ENCODE measurements around the gene NUP93. TPM values are rescaled to one million over a fixed set of nuclear protein-coding genes. Genes with fewer than 3 reads are reported as not detected.
A peak's percentile ranks its signal among the peaks of the same experiment; 100 is the strongest.

Gene NUP93
- total and polyA plus RNA-seq, 2 donors from 2014 or later: 34.8 to 48.8 TPM

DNA sequence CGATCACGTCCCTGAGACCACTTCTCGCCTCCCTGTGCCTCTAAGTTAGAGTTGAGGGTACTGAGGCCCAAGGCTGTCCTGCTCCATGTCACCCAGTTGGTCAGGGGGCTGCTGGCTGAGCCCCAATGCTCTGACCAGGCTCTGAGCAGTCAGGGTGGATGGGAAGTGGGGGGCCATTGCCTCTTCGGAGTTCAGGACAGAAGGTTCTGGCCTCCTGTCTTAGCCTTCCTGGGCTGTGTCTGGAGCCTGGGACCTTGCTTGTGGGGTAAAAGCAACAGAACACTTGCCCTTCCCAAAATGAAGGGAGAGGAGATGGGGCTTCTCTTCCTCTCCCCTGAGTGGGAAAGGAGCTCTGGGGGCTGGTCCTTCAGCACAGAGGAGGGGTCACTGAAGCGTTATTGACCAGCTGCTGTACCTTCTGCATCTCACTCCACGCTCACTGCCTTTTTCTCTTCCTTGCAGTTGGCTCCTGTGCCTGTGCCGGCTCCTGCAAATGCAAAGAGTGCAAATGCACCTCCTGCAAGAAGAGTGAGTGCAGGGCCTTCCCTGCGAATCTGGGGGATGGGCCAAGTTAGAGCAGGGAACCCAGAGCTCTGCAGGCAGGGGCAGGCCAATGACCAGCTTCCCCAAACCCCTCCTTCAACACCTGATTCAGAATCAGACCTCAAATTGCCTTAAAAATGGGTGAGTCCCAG, 47.1 kb upstream of the NUP93 start:
- TF ChIP-seq, protein P1, sequence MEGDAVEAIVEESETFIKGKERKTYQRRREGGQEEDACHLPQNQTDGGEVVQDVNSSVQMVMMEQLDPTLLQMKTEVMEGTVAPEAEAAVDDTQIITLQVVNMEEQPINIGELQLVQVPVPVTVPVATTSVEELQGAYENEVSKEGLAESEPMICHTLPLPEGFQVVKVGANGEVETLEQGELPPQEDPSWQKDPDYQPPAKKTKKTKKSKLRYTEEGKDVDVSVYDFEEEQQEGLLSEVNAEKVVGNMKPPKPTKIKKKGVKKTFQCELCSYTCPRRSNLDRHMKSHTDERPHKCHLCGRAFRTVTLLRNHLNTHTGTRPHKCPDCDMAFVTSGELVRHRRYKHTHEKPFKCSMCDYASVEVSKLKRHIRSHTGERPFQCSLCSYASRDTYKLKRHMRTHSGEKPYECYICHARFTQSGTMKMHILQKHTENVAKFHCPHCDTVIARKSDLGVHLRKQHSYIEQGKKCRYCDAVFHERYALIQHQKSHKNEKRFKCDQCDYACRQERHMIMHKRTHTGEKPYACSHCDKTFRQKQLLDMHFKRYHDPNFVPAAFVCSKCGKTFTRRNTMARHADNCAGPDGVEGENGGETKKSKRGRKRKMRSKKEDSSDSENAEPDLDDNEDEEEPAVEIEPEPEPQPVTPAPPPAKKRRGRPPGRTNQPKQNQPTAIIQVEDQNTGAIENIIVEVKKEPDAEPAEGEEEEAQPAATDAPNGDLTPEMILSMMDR (IDR thresholded peaks at IDR 0.05; ENCODE audit: borderline replicate concordance, extremely low read depth, insufficient read depth): no peak
- DNase-seq: no peak
- no peaks in the 10 kb centered on the region for H3K9me3 ChIP-seq (ENCODE audit: control insufficient read depth in 2 of 3, insufficient read depth in 1 of 3, low read length in 3 of 3)
- H3K27ac ChIP-seq (ENCODE audit: low read depth in 2 of 2, low read length in 2 of 2): peak overlapping the region; percentile 26 to 38
- H3K36me3 ChIP-seq (ENCODE audit: control insufficient read depth in 2 of 3, insufficient read depth in 3 of 3, low read length in 3 of 3): no peaks in the 10 kb centered on the region
- peaks cover 0 to 9% (median 5%) of the 10 kb centered on the region in 3 donors for H3K4me1 ChIP-seq (ENCODE audit: control insufficient read depth in 2 of 3, insufficient read depth in 2 of 3, low read depth in 1 of 3, low read length in 3 of 3)
- peak overlapping the region; percentile 71 to 94 (median 91) for H3K4me3 ChIP-seq (ENCODE audit: low read length in 3 of 3)
- no peaks in the 10 kb centered on the region for H3K27me3 ChIP-seq (ENCODE audit: control insufficient read depth, insufficient read depth, low read length)
- FAIRE-seq: no peak
- peak overlapping the region; percentile 50 to 94 (median 57) for H3K9ac ChIP-seq (ENCODE audit: low read length in 3 of 3)
- intact Hi-C loops (cut with DNase I): loop anchor here (10.0 kb wide), 1 partner anchor 78 kb away; the partner anchor contains the start of gene MT2A

DNA sequence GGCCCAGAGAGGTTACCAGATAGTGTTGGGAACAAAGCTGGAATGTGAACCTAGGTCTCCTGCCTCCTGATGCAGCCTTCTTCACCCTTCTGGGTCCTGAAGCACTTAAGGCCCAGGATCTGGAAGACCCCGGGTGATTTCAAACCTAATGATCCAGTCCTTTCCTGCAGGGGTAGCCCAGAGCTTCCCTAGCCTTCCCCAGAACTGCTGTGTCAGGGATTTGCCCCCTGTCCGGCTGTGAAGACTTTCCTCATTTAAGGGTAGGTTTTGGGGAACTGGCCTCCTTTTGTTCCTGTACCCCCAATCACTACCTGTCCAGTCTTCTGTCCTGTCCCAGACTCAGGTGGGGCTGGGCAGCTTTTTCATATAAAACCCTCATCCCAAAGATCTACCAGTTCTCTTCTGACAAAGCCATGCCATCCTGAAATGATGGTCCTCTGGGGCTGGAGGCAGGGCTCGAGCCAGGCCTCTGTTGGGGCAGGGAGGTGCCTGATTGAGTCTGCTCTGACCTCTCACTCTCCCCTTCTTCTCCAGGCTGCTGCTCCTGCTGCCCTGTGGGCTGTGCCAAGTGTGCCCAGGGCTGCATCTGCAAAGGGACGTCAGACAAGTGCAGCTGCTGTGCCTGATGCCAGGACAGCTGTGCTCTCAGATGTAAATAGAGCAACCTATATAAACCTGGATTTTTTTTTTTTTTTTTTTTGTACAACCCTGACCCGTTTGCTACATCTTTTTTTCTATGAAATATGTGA, 46.3 kb upstream of the NUP93 start:
- intact Hi-C loops (cut with DNase I): loop anchor here (10.0 kb wide), 1 partner anchor 79 kb away; the partner anchor contains the start of gene MT2A

DNA sequence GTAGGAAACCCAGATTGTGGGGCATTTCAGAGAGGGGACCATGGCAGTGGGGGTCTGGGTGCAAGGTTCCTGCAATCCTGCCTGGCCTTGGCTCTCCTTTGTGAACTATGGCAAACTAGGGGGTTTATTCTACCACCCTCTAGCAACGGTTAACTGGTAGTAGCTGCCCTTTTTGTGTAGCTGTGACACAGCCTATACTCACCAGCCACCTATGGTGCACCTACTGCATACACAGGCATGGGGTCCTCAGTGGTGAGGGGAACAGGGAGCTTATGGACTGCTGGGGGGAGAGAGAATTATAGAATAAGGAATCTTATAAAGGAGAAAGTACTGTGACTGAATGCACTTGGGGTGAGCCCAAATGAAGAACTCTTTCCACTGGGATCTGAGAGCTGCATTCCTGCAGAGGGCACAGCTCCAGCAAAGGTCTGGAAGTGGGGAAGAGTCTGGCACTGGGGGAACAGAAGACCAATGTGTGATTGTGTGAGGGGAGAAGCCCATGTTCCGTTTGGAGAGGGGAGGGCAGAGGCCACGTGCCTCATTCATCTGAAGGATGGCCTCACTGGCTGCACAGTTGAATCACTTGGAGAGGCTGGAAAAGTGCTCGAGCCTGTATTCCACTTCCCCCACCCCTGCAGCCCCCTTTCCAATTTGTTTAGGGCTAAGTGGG, 45.5 kb upstream of the NUP93 start:
- H3K36me3 ChIP-seq (ENCODE audit: control insufficient read depth in 2 of 3, insufficient read depth in 3 of 3, low read length in 3 of 3): no peaks in the 10 kb centered on the region
- H3K4me1 ChIP-seq (ENCODE audit: control insufficient read depth in 2 of 3, insufficient read depth in 2 of 3, low read depth in 1 of 3, low read length in 3 of 3): peaks cover 0 to 9% (median 5%) of the 10 kb centered on the region in 3 donors
- DNase-seq (no peak), FAIRE-seq (no peak)
- H3K9ac ChIP-seq (ENCODE audit: low read length in 3 of 3): no peak overlapping the region
- no peaks in the 10 kb centered on the region for H3K27me3 ChIP-seq (ENCODE audit: control insufficient read depth, insufficient read depth, low read length)
- intact Hi-C loops (cut with DNase I): loop anchor here (10.0 kb wide), 1 partner anchor 80 kb away; the partner anchor contains the start of gene MT2A
- H3K4me3 ChIP-seq (ENCODE audit: low read length in 3 of 3): peak overlapping the region in 2 of 3 donors; percentile 91 to 94
- TF ChIP-seq, protein P1 (IDR thresholded peaks at IDR 0.05; ENCODE audit: borderline replicate concordance, extremely low read depth, insufficient read depth): no peak
- no peak overlapping the region for H3K27ac ChIP-seq (ENCODE audit: low read depth in 2 of 2, low read length in 2 of 2)
- no peaks in the 10 kb centered on the region for H3K9me3 ChIP-seq (ENCODE audit: control insufficient read depth in 2 of 3, insufficient read depth in 1 of 3, low read length in 3 of 3)

More for the DNA sequence above, 46.3 kb upstream of the NUP93 start:
- no peaks in the 10 kb centered on the region for H3K36me3 ChIP-seq (ENCODE audit: control insufficient read depth in 2 of 3, insufficient read depth in 3 of 3, low read length in 3 of 3)
- FAIRE-seq (no peak), DNase-seq (no peak)
- H3K27me3 ChIP-seq (ENCODE audit: control insufficient read depth, insufficient read depth, low read length): no peaks in the 10 kb centered on the region
- H3K4me3 ChIP-seq (ENCODE audit: low read length in 3 of 3): peak overlapping the region in 2 of 3 donors; percentile 91 to 94
- TF ChIP-seq, protein P1 (IDR thresholded peaks at IDR 0.05; ENCODE audit: borderline replicate concordance, extremely low read depth, insufficient read depth): no peak
- H3K4me1 ChIP-seq (ENCODE audit: control insufficient read depth in 2 of 3, insufficient read depth in 2 of 3, low read depth in 1 of 3, low read length in 3 of 3): peaks cover 0 to 9% (median 5%) of the 10 kb centered on the region in 3 donors
- H3K9me3 ChIP-seq (ENCODE audit: control insufficient read depth in 2 of 3, insufficient read depth in 1 of 3, low read length in 3 of 3): no peaks in the 10 kb centered on the region
- peak overlapping the region in 2 of 3 donors; percentile 2 to 94 for H3K9ac ChIP-seq (ENCODE audit: low read length in 3 of 3)
- peak overlapping the region in 1 of 2 donors; percentile 38 for H3K27ac ChIP-seq (ENCODE audit: low read depth in 2 of 2, low read length in 2 of 2)
